Transverse colon (tissue), 4 donors: ENCODE results near the gene AFF1. TPM values are rescaled to one million over a fixed set of nuclear protein-coding genes. Genes with fewer than 3 reads are reported as not detected.
"Not testable (repeated sequence)": the region's sequence is repeated elsewhere in the genome, so short reads cannot be mapped to it uniquely, and the experiment has no call there.

Experiments
- DNase-seq: peaks from one replicate; pipeline ENCODE4 v3.0.0-alpha.2; 2019
- H3K27ac ChIP-seq, 4 donors: fragments of 200-600 bp; sonication (generic); 2 replicates each; pipeline ENCODE4 v1.5.1; 2016 to 2018; ENCODE audit warnings: inconsistent platforms in 4 of 4
- H3K27me3 ChIP-seq: fragments of 200-600 bp; sonication (generic); 2 replicates; pipeline ENCODE4 v1.5.1; 2017; ENCODE audit warnings: inconsistent platforms
- H3K36me3 ChIP-seq, 4 donors: fragments of 200-600 bp; sonication (generic); 2 replicates each; pipeline ENCODE4 v1.5.1; 2017 to 2019; ENCODE audit warnings: inconsistent platforms in 4 of 4
- H3K4me1 ChIP-seq, 4 donors: fragments of 200-600 bp; sonication (generic); 2 replicates each; pipeline ENCODE4 v1.5.1; 2017 to 2020; ENCODE audit warnings: inconsistent platforms in 4 of 4
- H3K4me3 ChIP-seq, 4 donors: fragments of 200-600 bp; sonication (generic); 1 replicate in 1 of 4; 2 replicates in 3 of 4; pipeline versions ENCODE4 v1.5.1 to v1.6.1; 2017 to 2019; ENCODE audit warnings: inconsistent platforms in 4 of 4
- H3K9me3 ChIP-seq, 2 donors: fragments of 200-600 bp; sonication (generic); 2 replicates each; pipeline ENCODE4 v1.5.1; 2017 to 2019; ENCODE audit warnings: inconsistent platforms in 2 of 2
- CTCF ChIP-seq, 5 experiments: fragments of 200-600 bp in 3 of 5; fragments of 450-650 bp in 2 of 5; sonication (generic) in 3 of 5; IDR thresholded peaks; 1 replicate in 2 of 5; 2 replicates in 3 of 5; pipeline ENCODE4 v1.5.1; 2016 to 2017; ENCODE audit warnings: antibody characterized with exemption in 5 of 5, inconsistent platforms in 3 of 5, mild to moderate bottlenecking in 2 of 5, moderate library complexity in 1 of 5
- EP300 ChIP-seq: sonication (generic); formaldehyde crosslinking; IDR thresholded peaks from one replicate; pipeline ENCODE4 v1.6.1; 2017; ENCODE audit warnings: antibody characterized with exemption, low read depth
- POLR2A ChIP-seq: fragments of 450-650 bp; IDR thresholded peaks from one replicate; pipeline ENCODE4 v1.6.1; 2016; ENCODE audit warnings: antibody characterized with exemption, mild to moderate bottlenecking, moderate library complexity
- POLR2AphosphoS5 ChIP-seq, 3 donors: sonication (generic); formaldehyde crosslinking; IDR thresholded peaks; one replicate each; pipeline ENCODE4 v1.6.1; 2016; ENCODE audit warnings: antibody characterized with exemption in 3 of 3
- WGBS, 2 donors: methylation state at CpG; one replicate each; pipeline ENCODE4 v1.1.5; 2018; ENCODE audit warnings: low coverage in 1 of 2; 5-methylcytosine and 5-hydroxymethylcytosine counted together
- in situ Hi-C, 4 donors: fragments of 200-750 bp; cut with MboI; loops; one replicate each; pipeline versions ENCODE4 v1.15.0 to v1.15.1; 2017; ENCODE audit warnings: low sequenced_read_pairs in 3 of 4, low pct_ligation_motif_present in 1 of 4, low pct_unique_long_range_greater_than_20kb in 1 of 4
- intact Hi-C: fragments of 100-400 bp; cut with DNase I; formaldehyde crosslinking; loops from one replicate; pipeline ENCODE4 v1.15.1; 2023; ENCODE audit warnings: low total_unique reads
- total RNA-seq, 4 donors: library from RNA; depleted of rRNA; stranded (reverse); fragments of >200 nt; gene quantifications; one replicate each; pipeline ENCODE4 v1.1.0, GENCODE V29; 2016

AFF1 gene
- total RNA-seq, 4 donors from 2014 or later: 77.1 to 151 (median 97.0) TPM

- in situ Hi-C loops: no loop called here
- Histone ChIP-seq H3K27me3 (no peaks in the 10 kb centered on the region), H3K36me3 (no peaks in the 10 kb centered on the region), H3K27ac (no peak overlapping the region), H3K4me3 (no peak overlapping the region), H3K9me3 (no peaks in the 10 kb centered on the region), H3K4me1 (peaks cover 0 to 3% (median 0%) of the 10 kb centered on the region in 4 donors)
- TF ChIP-seq EP300 (no peak), POLR2A (no peak), CTCF (IDR thresholded peaks at IDR 0.05) (no peak), POLR2AphosphoS5 (IDR thresholded peaks at IDR 0.05) (no peak)
- intact Hi-C loops: no loop called here
- no peak for DNase-seq
- 97% methylated on average over 3 of the region's 3 CpGs; no CpG with 5 or more reads in 1 of the 2 donors for WGBS, 2 donors
Observed at GRCh38 chr4:86990510-86990909, 55.7 kb downstream of the AFF1 start.

GRCh38 chr4:86991994-86992393 lies 57.2 kb downstream of the AFF1 start:
- in situ Hi-C loops: no loop called here
- intact Hi-C loops: no loop called here
- peaks cover 0 to 3% (median 0%) of the 10 kb centered on the region in 4 donors for H3K4me1 ChIP-seq
- no peaks in the 10 kb centered on the region for H3K9me3 ChIP-seq
- no peaks in the 10 kb centered on the region for H3K36me3 ChIP-seq
- H3K27me3 ChIP-seq: no peaks in the 10 kb centered on the region
- H3K27ac ChIP-seq: no peak overlapping the region
- DNase-seq: no peak
- no peak for TF ChIP-seq POLR2AphosphoS5 (IDR thresholded peaks at IDR 0.05)
- TF ChIP-seq POLR2A: no peak
- no peak for TF ChIP-seq CTCF (IDR thresholded peaks at IDR 0.05)
- TF ChIP-seq EP300: no peak
- H3K4me3 ChIP-seq: no peak overlapping the region
- 100% methylated on average over 1 of the region's 1 CpG; no CpG with 5 or more reads in 1 of the 2 donors for WGBS, 2 donors

GRCh38 chr4:86993909-86994681 lies 59.3 kb downstream of the AFF1 start:
- no peak for DNase-seq
- intact Hi-C loops: no loop called here

GRCh38 chr4:86994686-86995085 lies 59.9 kb downstream of the AFF1 start:
- Histone ChIP-seq H3K4me3 (no peak overlapping the region), H3K36me3 (no peaks in the 10 kb centered on the region), H3K27ac (no peak overlapping the region), H3K27me3 (no peaks in the 10 kb centered on the region), H3K4me1 (peaks cover 0 to 7% (median 3%) of the 10 kb centered on the region in 4 donors), H3K9me3 (no peaks in the 10 kb centered on the region)
- DNase-seq: no peak
- TF ChIP-seq POLR2AphosphoS5 (IDR thresholded peaks at IDR 0.05) (no peak), CTCF (IDR thresholded peaks at IDR 0.05) (no peak), POLR2A (no peak), EP300 (no peak)
- in situ Hi-C loops (no loop called here), intact Hi-C loops (no loop called here)
- WGBS, 2 donors: 87 to 100% methylated on average over 1 to 2 of the region's 2 CpGs

More at GRCh38 chr4:86993909-86994681, 59.3 kb downstream of the AFF1 start:
- H3K4me1 ChIP-seq: peaks cover 0 to 3% (median 0%) of the 10 kb centered on the region in 4 donors
- no peaks in the 10 kb centered on the region for H3K9me3 ChIP-seq
- H3K27ac ChIP-seq: no peak overlapping the region
- H3K27me3 ChIP-seq: no peaks in the 10 kb centered on the region
- in situ Hi-C loops: no loop called here
- no peak overlapping the region for H3K4me3 ChIP-seq
- TF ChIP-seq CTCF (IDR thresholded peaks at IDR 0.05): no peak
- TF ChIP-seq POLR2A: no peak
- TF ChIP-seq EP300: no peak
- TF ChIP-seq POLR2AphosphoS5 (IDR thresholded peaks at IDR 0.05): no peak
- 73 to 86% methylated on average over 5 to 6 of the region's 6 CpGs for WGBS, 2 donors
- no peaks in the 10 kb centered on the region for H3K36me3 ChIP-seq

GRCh38 chr4:86996510-86996909 lies 61.7 kb downstream of the AFF1 start:
- H3K36me3 ChIP-seq, DNase-seq, H3K9me3 ChIP-seq, H3K27me3 ChIP-seq, H3K27ac ChIP-seq, in situ Hi-C loops, H3K4me3 ChIP-seq, intact Hi-C loops: not testable (repeated sequence)
- WGBS, 2 donors: 91 to 100% methylated on average over 3 of the region's 6 CpGs
- peaks cover 0 to 14% (median 7%) of the 10 kb centered on the region in 4 donors for H3K4me1 ChIP-seq
